Neural cell (in vitro differentiated cells): ENCODE measurements around the gene RABEPK. TPM values are rescaled to one million over a fixed set of nuclear protein-coding genes. Genes with fewer than 3 reads are reported as not detected.
"Not testable (repeated sequence)": the region's sequence is repeated elsewhere in the genome, so short reads cannot be mapped to it uniquely, and the experiment has no call there.

Experiments used
- H2AFZ ChIP-seq: fragments of 200-600, 300-800 bp; sonication (generic), shearing (Covaris generic); 2 replicates; pipeline ENCODE4 v1.6.0; 2014; ENCODE audit warnings: low read depth, mild to moderate bottlenecking, antibody characterized with exemption, low read length, moderate library complexity
- H3F3A ChIP-seq: fragments of 200-600 bp; shearing (Covaris generic); 2 replicates; pipeline ENCODE4 v1.6.1; 2016; ENCODE audit warnings: mild to moderate bottlenecking, moderate library complexity, mixed read lengths, antibody characterized with exemption, low read length; ENCODE audit not compliant: insufficient read depth, poor library complexity, severe bottlenecking
- H3K27ac ChIP-seq: fragments of 200-600, 300-800 bp; sonication (generic), shearing (Covaris generic); 2 replicates; pipeline ENCODE4 v1.5.1; 2014; ENCODE audit warnings: mild to moderate bottlenecking, low read length, moderate library complexity
- H3K27me3 ChIP-seq: fragments of 300-800, 200-600 bp; sonication (generic), shearing (Covaris generic); 2 replicates; pipeline ENCODE4 v1.6.0; 2014; ENCODE audit warnings: mild to moderate bottlenecking, low read depth, low read length, moderate library complexity; ENCODE audit not compliant: insufficient read depth
- H3K36me3 ChIP-seq: fragments of 300-800, 200-600 bp; sonication (generic), shearing (Covaris generic); 2 replicates; pipeline ENCODE4 v1.5.1; 2014; ENCODE audit warnings: mild to moderate bottlenecking, antibody characterized with exemption, low read length, moderate library complexity; ENCODE audit not compliant: insufficient read depth
- H3K4me2 ChIP-seq: fragments of 300-800, 200-600 bp; sonication (generic), shearing (Covaris generic); 2 replicates; pipeline ENCODE4 v1.6.0; 2014; ENCODE audit warnings: mild to moderate bottlenecking, low read length
- H3K4me3 ChIP-seq: fragments of 300-800, 200-600 bp; sonication (generic), shearing (Covaris generic); 2 replicates; pipeline ENCODE4 v1.5.1; 2014; ENCODE audit warnings: mild to moderate bottlenecking, low read length, moderate library complexity
- H3K79me2 ChIP-seq: fragments of 200-600 bp; shearing (Covaris generic); replicated peaks from 2 replicates; pipeline ENCODE4 v1.6.0; 2014; ENCODE audit warnings: mild to moderate bottlenecking, low read length, moderate library complexity; ENCODE audit not compliant: insufficient read depth
- H3K9ac ChIP-seq: fragments of 300-800, 200-600 bp; sonication (generic), shearing (Covaris generic); 2 replicates; pipeline ENCODE4 v1.6.1; 2016; ENCODE audit warnings: mild to moderate bottlenecking, low read length, mixed read lengths
- H3K9me2 ChIP-seq: fragments of 200-600 bp; shearing (Covaris generic); 2 replicates; pipeline ENCODE4 v1.6.1; 2016; ENCODE audit warnings: mild to moderate bottlenecking, low read length, mixed read lengths; ENCODE audit not compliant: insufficient read depth
- H3K9me3 ChIP-seq: fragments of 200-600, 300-800 bp; sonication (generic), shearing (Covaris generic); 2 replicates; pipeline ENCODE4 v1.6.1; 2016; ENCODE audit warnings: mild to moderate bottlenecking, mixed run types, low read length, moderate library complexity, mixed read lengths
- H4K20me1 ChIP-seq: fragments of 200-600 bp; shearing (Covaris generic); 2 replicates; pipeline ENCODE4 v1.6.1; 2016; ENCODE audit warnings: mild to moderate bottlenecking, mixed run types; ENCODE audit not compliant: insufficient read depth
- EP300 ChIP-seq: fragments of 450-650 bp; conservative IDR thresholded peaks from 2 replicates; pipeline ENCODE4 v1.6.1; 2014; ENCODE audit warnings: antibody characterized with exemption, mild to moderate bottlenecking, moderate library complexity; ENCODE audit not compliant: poor library complexity, severe bottlenecking
- EZH2 ChIP-seq: fragments of 200-600, 300-800 bp; shearing (Covaris generic), sonication (generic); IDR thresholded peaks from 2 replicates; pipeline ENCODE4 v1.6.1; 2014; ENCODE audit warnings: antibody characterized with exemption, low read length, borderline replicate concordance, mild to moderate bottlenecking; ENCODE audit not compliant: insufficient read depth, poor library complexity, severe bottlenecking
- MXI1 ChIP-seq: fragments of 450-650 bp; conservative IDR thresholded peaks from 2 replicates; pipeline ENCODE4 v1.6.1; 2014; ENCODE audit warnings: antibody characterized with exemption, mild to moderate bottlenecking; ENCODE audit not compliant: poor library complexity, severe bottlenecking
- POLR2AphosphoS5 ChIP-seq: IDR thresholded peaks from 2 replicates; pipeline ENCODE4 v1.6.1; 2012
- RAD21 ChIP-seq: fragments of 450-650 bp; conservative IDR thresholded peaks from 2 replicates; pipeline ENCODE4 v1.6.1; 2014; ENCODE audit warnings: antibody characterized with exemption, mild to moderate bottlenecking, moderate library complexity
- SMC3 ChIP-seq: fragments of 450-650 bp; conservative IDR thresholded peaks from 2 replicates; pipeline ENCODE4 v1.6.1; 2014; ENCODE audit warnings: antibody characterized with exemption, mild to moderate bottlenecking, moderate library complexity; ENCODE audit not compliant: poor library complexity
- TAF1 ChIP-seq: IDR thresholded peaks from 2 replicates; pipeline ENCODE4 v1.6.1; 2012; ENCODE audit warnings: low read depth
- polyA plus RNA-seq: library from polyadenylated mRNA; depleted of rRNA; stranded (reverse); fragments of >200 nt; gene quantifications from 2 replicates; pipeline ENCODE4 v1.2.3, GENCODE V29; 2014
- TF ChIP-seq, protein P1 (sequence below): fragments of 450-650 bp; IDR thresholded peaks from 2 replicates; pipeline ENCODE4 v1.5.1; 2014; ENCODE audit warnings: antibody characterized with exemption, mild to moderate bottlenecking, moderate library complexity; ENCODE audit not compliant: poor library complexity, severe bottlenecking
- TF ChIP-seq, protein P2 (sequence below): IDR thresholded peaks from 2 replicates; pipeline ENCODE4 v1.6.1; 2012; ENCODE audit warnings: borderline replicate concordance

The RABEPK gene
- polyA plus RNA-seq, 1 donor from 2014 or later: 58.2 TPM

DNA sequence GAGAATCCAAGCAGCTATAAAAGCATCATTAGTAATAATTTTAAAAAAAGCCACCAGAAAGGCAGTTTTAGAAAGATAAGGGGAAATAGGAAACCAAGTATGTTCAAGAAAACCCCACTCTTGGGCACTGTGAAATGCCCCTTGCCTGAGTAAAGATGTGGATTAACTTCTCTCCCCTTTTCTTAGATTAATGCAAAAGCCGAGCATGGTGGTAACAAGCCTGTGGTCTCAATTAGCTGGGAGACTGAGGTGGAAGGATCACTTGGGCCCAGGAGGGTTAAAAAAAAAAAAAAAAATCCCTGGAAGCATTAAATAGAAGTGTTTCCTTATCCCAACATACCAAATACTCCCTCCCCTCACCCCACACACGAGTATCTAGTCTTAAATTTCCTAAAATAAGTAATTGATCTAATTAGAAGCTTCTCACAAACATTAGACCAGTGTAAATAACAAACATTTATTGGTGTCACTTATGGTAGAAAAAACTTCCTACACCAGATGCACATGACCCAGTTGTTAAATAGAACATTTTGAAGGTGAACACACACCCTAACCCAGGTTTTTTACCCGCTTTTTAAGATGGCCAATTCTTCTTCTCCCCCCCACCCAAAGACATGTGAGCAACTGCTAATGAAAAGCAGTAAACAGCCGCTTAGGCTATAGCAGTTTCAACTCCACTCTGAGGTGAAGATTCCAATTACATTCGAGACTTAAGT is 35.6 kb downstream of the RABEPK start:
- Histone ChIP-seq H2AFZ (no peak overlapping the region), H4K20me1 (no peaks in the 10 kb centered on the region), H3K27me3 (no peaks in the 10 kb centered on the region), H3K36me3 (peaks cover 22% of the 10 kb centered on the region), H3K9ac (no peak overlapping the region), H3K4me3 (peak overlapping the region; percentile 39), H3F3A (no peaks in the 10 kb centered on the region), H3K4me2 (peak overlapping the region; percentile 10), H3K9me3 (no peaks in the 10 kb centered on the region), H3K9me2 (no peaks in the 10 kb centered on the region), H3K27ac (no peak overlapping the region), H3K79me2 (peaks cover 49% of the 10 kb centered on the region)
- no peak for TF ChIP-seq MXI1
- TF ChIP-seq RAD21: no peak
- no peak for TF ChIP-seq SMC3
- TF ChIP-seq EP300: no peak
- TF ChIP-seq POLR2AphosphoS5: no peak
- TF ChIP-seq TAF1: no peak

DNA sequence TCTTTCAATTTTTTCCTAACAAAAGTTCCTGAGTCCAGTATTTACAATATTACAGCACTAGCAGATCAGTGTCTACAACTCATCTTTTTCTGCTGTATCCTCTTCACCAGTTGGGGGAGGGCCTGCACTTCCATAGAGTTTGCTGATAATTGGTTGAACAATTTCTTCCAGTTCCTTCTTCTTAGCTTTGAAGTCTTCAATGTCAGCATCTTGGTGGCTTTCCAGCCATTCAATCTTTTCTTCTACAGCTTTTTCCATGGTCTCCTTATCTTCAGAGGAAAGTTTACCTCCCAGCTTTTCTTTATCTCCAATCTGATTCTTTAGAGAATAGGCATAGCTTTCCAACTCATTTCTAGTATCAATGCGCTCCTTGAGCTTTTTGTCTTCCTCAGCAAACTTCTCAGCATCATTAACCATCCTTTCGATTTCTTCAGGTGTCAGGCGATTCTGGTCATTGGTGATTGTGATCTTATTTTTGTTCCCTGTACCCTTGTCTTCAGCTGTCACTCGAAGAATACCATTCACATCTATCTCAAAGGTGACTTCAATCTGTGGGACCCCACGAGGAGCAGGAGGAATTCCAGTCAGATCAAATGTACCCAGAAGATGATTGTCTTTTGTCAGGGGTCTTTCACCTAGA is 36.3 kb downstream of the RABEPK start:
- Histone ChIP-seq H3K79me2 (peaks cover 50% of the 10 kb centered on the region), H3K36me3 (peaks cover 22% of the 10 kb centered on the region), H3K4me3 (peak overlapping the region; percentile 90)
- H2AFZ ChIP-seq, H3K4me2 ChIP-seq, H3K27me3 ChIP-seq, H3K9ac ChIP-seq, H3K27ac ChIP-seq, H3K9me2 ChIP-seq, H3K9me3 ChIP-seq, H3F3A ChIP-seq, H4K20me1 ChIP-seq: not testable (repeated sequence)

DNA sequence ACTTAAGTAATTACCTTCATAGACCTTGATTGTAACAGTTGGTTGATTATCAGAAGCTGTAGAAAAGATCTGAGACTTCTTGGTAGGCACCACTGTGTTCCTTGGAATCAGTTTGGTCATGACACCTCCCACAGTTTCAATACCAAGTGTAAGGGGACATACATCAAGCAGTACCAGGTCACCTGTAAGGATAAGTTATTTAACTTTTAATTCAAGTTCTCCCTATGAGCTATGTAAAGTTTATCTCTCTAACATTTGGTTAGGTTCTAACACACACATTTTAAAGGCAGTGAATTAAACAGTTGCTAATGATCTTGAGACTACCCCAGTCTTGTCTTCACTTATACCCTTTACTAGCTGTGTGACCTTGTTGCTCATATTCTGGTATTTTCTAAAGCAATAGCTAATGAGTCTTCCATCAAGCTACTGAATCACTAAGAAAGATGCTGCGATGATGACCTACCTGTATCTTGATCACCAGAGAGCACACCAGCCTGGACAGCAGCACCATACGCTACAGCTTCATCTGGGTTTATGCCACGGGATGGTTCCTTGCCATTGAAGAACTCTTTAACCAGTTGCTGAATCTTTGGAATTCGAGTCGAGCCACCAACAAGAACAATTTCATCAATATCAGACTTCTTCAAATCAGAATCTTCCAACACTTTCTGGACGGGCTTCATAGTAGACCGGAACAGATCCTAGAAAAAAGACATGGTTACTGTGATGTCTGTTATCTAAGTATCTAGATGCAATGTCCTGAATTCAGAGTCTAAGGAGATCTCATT is 38.0 kb downstream of the RABEPK start:
- Histone ChIP-seq H3K79me2 (peaks cover 50% of the 10 kb centered on the region), H3K27ac (no peak overlapping the region), H3K36me3 (peaks cover 22% of the 10 kb centered on the region), H3K9ac (no peak overlapping the region), H3F3A (no peaks in the 10 kb centered on the region), H2AFZ (no peak overlapping the region), H3K4me3 (peak overlapping the region; percentile 90), H3K9me3 (no peaks in the 10 kb centered on the region), H3K9me2 (no peaks in the 10 kb centered on the region), H3K27me3 (no peaks in the 10 kb centered on the region), H4K20me1 (no peaks in the 10 kb centered on the region), H3K4me2 (peak overlapping the region; percentile 31)
- no peak for TF ChIP-seq MXI1
- TF ChIP-seq TAF1: no peak
- TF ChIP-seq EP300: no peak
- TF ChIP-seq, protein P1, sequence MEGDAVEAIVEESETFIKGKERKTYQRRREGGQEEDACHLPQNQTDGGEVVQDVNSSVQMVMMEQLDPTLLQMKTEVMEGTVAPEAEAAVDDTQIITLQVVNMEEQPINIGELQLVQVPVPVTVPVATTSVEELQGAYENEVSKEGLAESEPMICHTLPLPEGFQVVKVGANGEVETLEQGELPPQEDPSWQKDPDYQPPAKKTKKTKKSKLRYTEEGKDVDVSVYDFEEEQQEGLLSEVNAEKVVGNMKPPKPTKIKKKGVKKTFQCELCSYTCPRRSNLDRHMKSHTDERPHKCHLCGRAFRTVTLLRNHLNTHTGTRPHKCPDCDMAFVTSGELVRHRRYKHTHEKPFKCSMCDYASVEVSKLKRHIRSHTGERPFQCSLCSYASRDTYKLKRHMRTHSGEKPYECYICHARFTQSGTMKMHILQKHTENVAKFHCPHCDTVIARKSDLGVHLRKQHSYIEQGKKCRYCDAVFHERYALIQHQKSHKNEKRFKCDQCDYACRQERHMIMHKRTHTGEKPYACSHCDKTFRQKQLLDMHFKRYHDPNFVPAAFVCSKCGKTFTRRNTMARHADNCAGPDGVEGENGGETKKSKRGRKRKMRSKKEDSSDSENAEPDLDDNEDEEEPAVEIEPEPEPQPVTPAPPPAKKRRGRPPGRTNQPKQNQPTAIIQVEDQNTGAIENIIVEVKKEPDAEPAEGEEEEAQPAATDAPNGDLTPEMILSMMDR: no peak
- no peak for TF ChIP-seq RAD21
- TF ChIP-seq SMC3: no peak
- TF ChIP-seq, protein P2, sequence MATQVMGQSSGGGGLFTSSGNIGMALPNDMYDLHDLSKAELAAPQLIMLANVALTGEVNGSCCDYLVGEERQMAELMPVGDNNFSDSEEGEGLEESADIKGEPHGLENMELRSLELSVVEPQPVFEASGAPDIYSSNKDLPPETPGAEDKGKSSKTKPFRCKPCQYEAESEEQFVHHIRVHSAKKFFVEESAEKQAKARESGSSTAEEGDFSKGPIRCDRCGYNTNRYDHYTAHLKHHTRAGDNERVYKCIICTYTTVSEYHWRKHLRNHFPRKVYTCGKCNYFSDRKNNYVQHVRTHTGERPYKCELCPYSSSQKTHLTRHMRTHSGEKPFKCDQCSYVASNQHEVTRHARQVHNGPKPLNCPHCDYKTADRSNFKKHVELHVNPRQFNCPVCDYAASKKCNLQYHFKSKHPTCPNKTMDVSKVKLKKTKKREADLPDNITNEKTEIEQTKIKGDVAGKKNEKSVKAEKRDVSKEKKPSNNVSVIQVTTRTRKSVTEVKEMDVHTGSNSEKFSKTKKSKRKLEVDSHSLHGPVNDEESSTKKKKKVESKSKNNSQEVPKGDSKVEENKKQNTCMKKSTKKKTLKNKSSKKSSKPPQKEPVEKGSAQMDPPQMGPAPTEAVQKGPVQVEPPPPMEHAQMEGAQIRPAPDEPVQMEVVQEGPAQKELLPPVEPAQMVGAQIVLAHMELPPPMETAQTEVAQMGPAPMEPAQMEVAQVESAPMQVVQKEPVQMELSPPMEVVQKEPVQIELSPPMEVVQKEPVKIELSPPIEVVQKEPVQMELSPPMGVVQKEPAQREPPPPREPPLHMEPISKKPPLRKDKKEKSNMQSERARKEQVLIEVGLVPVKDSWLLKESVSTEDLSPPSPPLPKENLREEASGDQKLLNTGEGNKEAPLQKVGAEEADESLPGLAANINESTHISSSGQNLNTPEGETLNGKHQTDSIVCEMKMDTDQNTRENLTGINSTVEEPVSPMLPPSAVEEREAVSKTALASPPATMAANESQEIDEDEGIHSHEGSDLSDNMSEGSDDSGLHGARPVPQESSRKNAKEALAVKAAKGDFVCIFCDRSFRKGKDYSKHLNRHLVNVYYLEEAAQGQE: no peak
- TF ChIP-seq POLR2AphosphoS5: no peak
- TF ChIP-seq EZH2: no peak
